Testis (tissue), 3 donors: ENCODE data around the gene SHANK1. TPM values are rescaled to one million over a fixed set of nuclear protein-coding genes. Genes with fewer than 3 reads are reported as not detected.

Experiments
- DNase-seq: peaks from one replicate; pipeline ENCODE4 v3.0.0-alpha.2; 2019
- H3K27ac ChIP-seq, 2 donors: fragments of 200-600 bp; sonication (generic); one replicate each; pipeline ENCODE4 v1.5.1; 2019
- H3K27me3 ChIP-seq: fragments of 200-600 bp; sonication (generic); one replicate; pipeline ENCODE4 v1.5.1; 2019
- H3K36me3 ChIP-seq: fragments of 200-600 bp; sonication (generic); one replicate; pipeline ENCODE4 v1.5.1; 2017; ENCODE audit warnings: low read depth; ENCODE audit errors: missing control alignments
- H3K4me1 ChIP-seq: fragments of 200-600 bp; sonication (generic); one replicate; pipeline ENCODE4 v1.5.1; 2019
- H3K4me3 ChIP-seq, 2 donors: fragments of 200-600 bp; sonication (generic); one replicate each; pipeline ENCODE4 v1.5.1; 2017 to 2019
- H3K9me3 ChIP-seq: fragments of 200-600 bp; sonication (generic); one replicate; pipeline ENCODE4 v1.5.1; 2017
- POLR2A ChIP-seq: fragments of 450-650 bp; IDR thresholded peaks from one replicate; pipeline ENCODE4 v1.6.1; 2017; ENCODE audit warnings: antibody characterized with exemption, mild to moderate bottlenecking, moderate library complexity
- WGBS, 2 donors: methylation state at CpG; one replicate each; pipeline ENCODE4 v1.1.5; 2018; 5-methylcytosine and 5-hydroxymethylcytosine counted together
- intact Hi-C: fragments of 100-400 bp; cut with DNase I; formaldehyde crosslinking; loops from one replicate; pipeline ENCODE4 v1.15.1; 2023; ENCODE audit warnings: low total_unique reads
- polyA plus RNA-seq: library from polyadenylated mRNA; stranded (reverse); fragments of 350-450 nt; fragmentation: Illumina TruSeq; extraction: RNeasy Lipid Tissue Mini Kit (QIAGEN cat#74804); gene quantifications from one replicate; pipeline ENCODE4 v1.2.3, GENCODE V29; 2014; ENCODE audit warnings: low read depth, low replicate concordance; ENCODE audit not compliant: insufficient read depth
- total RNA-seq, 2 donors: library from RNA; depleted of rRNA; stranded (reverse); fragments of >200 nt; gene quantifications; one replicate each; pipeline ENCODE4 v1.2.3, GENCODE V29; 2016
- TF ChIP-seq, protein P1 (sequence below), 3 experiments: fragments of 450-650 bp in 2 of 3; fragments of 200-600 bp in 1 of 3; sonication (generic) in 1 of 3; IDR thresholded peaks; one replicate each; pipeline ENCODE4 v1.5.1; 2016 to 2019; ENCODE audit warnings: antibody characterized with exemption in 3 of 3, mild to moderate bottlenecking in 2 of 3, moderate library complexity in 1 of 3

SHANK1 gene
- total and polyA plus RNA-seq, 3 donors from 2014 or later, result 4.1 to 5.4 (median 4.5) TPM

DNA sequence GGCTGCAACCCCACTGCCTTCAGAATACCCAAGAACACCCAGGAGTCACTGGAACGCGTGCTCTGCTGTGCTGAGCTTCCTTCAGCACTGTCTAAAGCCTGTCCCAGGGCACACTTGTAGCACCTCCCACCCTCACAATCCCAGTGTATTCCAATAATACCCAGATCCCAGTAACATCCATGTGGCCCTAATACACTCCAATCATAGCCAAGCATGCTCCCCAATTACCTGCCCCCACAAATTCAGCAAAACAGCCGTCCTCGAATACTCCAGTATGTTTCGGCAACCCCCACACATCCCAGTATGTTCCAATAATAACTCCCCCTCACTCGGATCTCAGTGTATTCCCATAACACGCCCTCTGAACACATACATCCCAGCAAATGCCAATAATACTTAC is 29.2 kb downstream of the SHANK1 start:
- 75% methylated on average over 7 of the region's 7 CpGs for WGBS, 2 donors
- no peaks in the 10 kb centered on the region for H3K9me3 ChIP-seq

DNA sequence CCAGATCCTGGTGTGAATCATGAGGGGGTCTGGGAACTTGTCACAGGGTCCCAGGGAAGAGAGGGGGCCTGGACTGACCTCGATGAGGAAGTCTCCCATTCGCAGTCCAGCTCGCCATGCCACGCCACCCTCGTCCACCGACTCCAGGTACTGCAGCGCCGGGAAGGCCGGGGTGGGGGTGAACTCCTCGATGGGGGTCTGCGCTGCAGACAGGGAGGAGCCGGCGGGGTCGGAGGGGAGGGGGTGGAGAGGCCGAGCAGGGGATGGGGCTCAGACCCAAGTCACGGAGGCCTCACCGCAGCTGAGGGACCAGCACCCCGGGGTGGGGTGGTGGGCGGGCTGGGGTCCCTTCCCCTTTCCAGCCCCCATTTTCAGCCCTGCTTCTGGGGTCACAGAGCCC is 30.8 kb downstream of the SHANK1 start:
- TF ChIP-seq POLR2A, result no peak
- TF ChIP-seq, protein P1, sequence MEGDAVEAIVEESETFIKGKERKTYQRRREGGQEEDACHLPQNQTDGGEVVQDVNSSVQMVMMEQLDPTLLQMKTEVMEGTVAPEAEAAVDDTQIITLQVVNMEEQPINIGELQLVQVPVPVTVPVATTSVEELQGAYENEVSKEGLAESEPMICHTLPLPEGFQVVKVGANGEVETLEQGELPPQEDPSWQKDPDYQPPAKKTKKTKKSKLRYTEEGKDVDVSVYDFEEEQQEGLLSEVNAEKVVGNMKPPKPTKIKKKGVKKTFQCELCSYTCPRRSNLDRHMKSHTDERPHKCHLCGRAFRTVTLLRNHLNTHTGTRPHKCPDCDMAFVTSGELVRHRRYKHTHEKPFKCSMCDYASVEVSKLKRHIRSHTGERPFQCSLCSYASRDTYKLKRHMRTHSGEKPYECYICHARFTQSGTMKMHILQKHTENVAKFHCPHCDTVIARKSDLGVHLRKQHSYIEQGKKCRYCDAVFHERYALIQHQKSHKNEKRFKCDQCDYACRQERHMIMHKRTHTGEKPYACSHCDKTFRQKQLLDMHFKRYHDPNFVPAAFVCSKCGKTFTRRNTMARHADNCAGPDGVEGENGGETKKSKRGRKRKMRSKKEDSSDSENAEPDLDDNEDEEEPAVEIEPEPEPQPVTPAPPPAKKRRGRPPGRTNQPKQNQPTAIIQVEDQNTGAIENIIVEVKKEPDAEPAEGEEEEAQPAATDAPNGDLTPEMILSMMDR (IDR thresholded peaks at IDR 0.05), result no peak
- 79 to 83% methylated on average over 9 to 13 of the region's 19 CpGs for WGBS, 2 donors
- H3K36me3 ChIP-seq, result no peaks in the 10 kb centered on the region
- no peak overlapping the region for H3K4me3 ChIP-seq
- H3K27me3 ChIP-seq, result no peaks in the 10 kb centered on the region
- no peak for DNase-seq
- no peaks in the 10 kb centered on the region for H3K4me1 ChIP-seq
- H3K27ac ChIP-seq, result no peak overlapping the region
- intact Hi-C loops, result no loop called here
- no peaks in the 10 kb centered on the region for H3K9me3 ChIP-seq

More for the DNA sequence above, 29.2 kb downstream of the SHANK1 start:
- H3K27me3 ChIP-seq, result no peaks in the 10 kb centered on the region
- intact Hi-C loops, result no loop called here
- no peak overlapping the region for H3K27ac ChIP-seq
- peaks cover under 1% of the 10 kb centered on the region for H3K4me1 ChIP-seq
- no peaks in the 10 kb centered on the region for H3K36me3 ChIP-seq
- no peak for DNase-seq
- TF ChIP-seq, protein P1 (IDR thresholded peaks at IDR 0.05), result no peak
- TF ChIP-seq POLR2A, result no peak
- no peak overlapping the region for H3K4me3 ChIP-seq

- H3K27ac ChIP-seq, result no peak overlapping the region
- H3K4me3 ChIP-seq, result peak overlapping the region in 1 of 2 donors; percentile 36
- no peaks in the 10 kb centered on the region for H3K9me3 ChIP-seq
- DNase-seq, result peak; percentile 37
- no peaks in the 10 kb centered on the region for H3K36me3 ChIP-seq
- TF ChIP-seq, protein P1 (IDR thresholded peaks at IDR 0.05), result no peak
- no peak for TF ChIP-seq POLR2A
- WGBS, 2 donors, result 40 to 48% methylated on average over 16 to 50 of the region's 50 CpGs
- no peaks in the 10 kb centered on the region for H3K27me3 ChIP-seq
- intact Hi-C loops, result no loop called here
- H3K4me1 ChIP-seq, result no peaks in the 10 kb centered on the region
Observed at GRCh38 chr19:50686310-50687032, 33.1 kb downstream of the SHANK1 start.

GRCh38 chr19:50679177-50680125 is 40.2 kb downstream of the SHANK1 start:
- Histone ChIP-seq H3K4me3 (no peak overlapping the region), H3K27me3 (no peaks in the 10 kb centered on the region), H3K27ac (no peak overlapping the region), H3K36me3 (no peaks in the 10 kb centered on the region), H3K9me3 (no peaks in the 10 kb centered on the region), H3K4me1 (no peaks in the 10 kb centered on the region)
- peak; percentile 85 for DNase-seq
- TF ChIP-seq, protein P1 (IDR thresholded peaks at IDR 0.05), result no peak
- TF ChIP-seq POLR2A, result no peak
- 10 to 15% methylated on average over 23 of the region's 23 CpGs for WGBS, 2 donors
- intact Hi-C loops, result no loop called here
